HepG2 (cell line): ENCODE measurements around the gene MAP2K3.

Experiments used
- HHEX ChIP-seq: IDR thresholded peaks from 2 replicates; pipeline ENCODE4 v1.6.1; 2016; ENCODE audit warnings: control low read depth
- ZNF317 ChIP-seq: sonication (generic); formaldehyde crosslinking; IDR thresholded peaks from 2 replicates; pipeline ENCODE4 v1.5.0; 2020; ENCODE audit warnings: mild to moderate bottlenecking, missing genetic modification reagents

GRCh38 chr17:21357281-21357680, 72.8 kb downstream of the MAP2K3 start:
- TF ChIP-seq HHEX (CRISPR knock-in tag) (no peak), ZNF317 (CRISPR knock-in tag) (no peak)
